Measurements from ENCODE around the gene PTPRN2.

Gene PTPRN2

GRCh38 chr7:157603716-157604115, 983.9 kb downstream of the PTPRN2 start:
- DNase-seq (ENCODE audit: low spot score), result no peak
- no peak for TF ChIP-seq CTCF (IDR thresholded peaks at IDR 0.05; ENCODE audit: extremely low read depth, insufficient read depth, missing control alignments)
- in situ Hi-C loops (cut with MboI; ENCODE audit: low pct_unique_long_range_greater_than_20kb, low sequenced_read_pairs, unreplicated experiment), result no loop called here

GRCh38 chr7:157603005-157603404, 984.6 kb downstream of the PTPRN2 start:
- in situ Hi-C loops (cut with MboI; ENCODE audit: low pct_unique_long_range_greater_than_20kb, low sequenced_read_pairs, unreplicated experiment), result no loop called here
- DNase-seq (ENCODE audit: low spot score), result no peak
- TF ChIP-seq CTCF (IDR thresholded peaks at IDR 0.05; ENCODE audit: extremely low read depth, insufficient read depth, missing control alignments), result no peak

- in situ Hi-C loops (cut with MboI; ENCODE audit: low pct_unique_long_range_greater_than_20kb, low sequenced_read_pairs, unreplicated experiment), result no loop called here
- no peak for DNase-seq (ENCODE audit: low spot score)
- no peak for TF ChIP-seq CTCF (IDR thresholded peaks at IDR 0.05; ENCODE audit: extremely low read depth, insufficient read depth, missing control alignments)
Measured at GRCh38 chr7:157602581-157602980, 985.0 kb downstream of the PTPRN2 start.

- in situ Hi-C loops (cut with MboI; ENCODE audit: low pct_unique_long_range_greater_than_20kb, low sequenced_read_pairs, unreplicated experiment), result no loop called here
- no peak for DNase-seq (ENCODE audit: low spot score)
- no peak for TF ChIP-seq CTCF (IDR thresholded peaks at IDR 0.05; ENCODE audit: extremely low read depth, insufficient read depth, missing control alignments)
Measured at GRCh38 chr7:157602156-157602555, 985.5 kb downstream of the PTPRN2 start.

- no peak for TF ChIP-seq CTCF (IDR thresholded peaks at IDR 0.05; ENCODE audit: extremely low read depth, insufficient read depth, missing control alignments)
- in situ Hi-C loops (cut with MboI; ENCODE audit: low pct_unique_long_range_greater_than_20kb, low sequenced_read_pairs, unreplicated experiment), result no loop called here
- DNase-seq (ENCODE audit: low spot score), result no peak
Measured at GRCh38 chr7:157601530-157601929, 986.1 kb downstream of the PTPRN2 start.

- in situ Hi-C loops (cut with MboI; ENCODE audit: low pct_unique_long_range_greater_than_20kb, low sequenced_read_pairs, unreplicated experiment), result no loop called here
- DNase-seq (ENCODE audit: low spot score), result no peak
- TF ChIP-seq CTCF (IDR thresholded peaks at IDR 0.05; ENCODE audit: extremely low read depth, insufficient read depth, missing control alignments), result no peak
Measured at GRCh38 chr7:157599491-157599890, 988.1 kb downstream of the PTPRN2 start.

GRCh38 chr7:157597562-157597961, 990.1 kb downstream of the PTPRN2 start:
- no peak for TF ChIP-seq CTCF (IDR thresholded peaks at IDR 0.05; ENCODE audit: extremely low read depth, insufficient read depth, missing control alignments)
- no peak for DNase-seq (ENCODE audit: low spot score)
- in situ Hi-C loops (cut with MboI; ENCODE audit: low pct_unique_long_range_greater_than_20kb, low sequenced_read_pairs, unreplicated experiment), result no loop called here
